Dedifferentiated amniotic fluid mesenchymal stem cell (primary cell): ENCODE data around the gene SENP6.
"Not testable (repeated sequence)": the region's sequence is repeated elsewhere in the genome, so short reads cannot be mapped to it uniquely, and the experiment has no call there.

ENCODE experiments used
- DNase-seq: peaks from one replicate; pipeline ENCODE4 v3.0.0-alpha.2; 2016; ENCODE audit errors: extremely low spot score

SENP6 gene

GRCh38 chr6:75601304-75602245 lies at the start of gene SENP6:
Gene SENP6 (plus strand): TSS chr6:75601880. CDS start chr6:75602525, 645 bp downstream.
- DNase-seq: peak; percentile 54

- no peak for DNase-seq
Observed at GRCh38 chr6:75556240-75556639, 45.4 kb upstream of the SENP6 start.

GRCh38 chr6:75557068-75557467 lies 44.6 kb upstream of the SENP6 start:
- no peak for DNase-seq

GRCh38 chr6:75563032-75563431 lies 38.6 kb upstream of the SENP6 start:
- no peak for DNase-seq

- DNase-seq: no peak
Observed at GRCh38 chr6:75566137-75566767, 35.4 kb upstream of the SENP6 start.

GRCh38 chr6:75568100-75568499 lies 33.6 kb upstream of the SENP6 start:
- DNase-seq: no peak

- DNase-seq: no peak
Observed at GRCh38 chr6:75568965-75569364, 32.7 kb upstream of the SENP6 start.

- DNase-seq: peak; percentile 40
Observed at GRCh38 chr6:75570671-75571070, 31.0 kb upstream of the SENP6 start.

GRCh38 chr6:75572072-75572471 lies 29.6 kb upstream of the SENP6 start:
- no peak for DNase-seq

- DNase-seq: no peak
Observed at GRCh38 chr6:75579951-75580350, 21.7 kb upstream of the SENP6 start.

GRCh38 chr6:75581231-75581630 lies 20.4 kb upstream of the SENP6 start:
- DNase-seq: no peak

GRCh38 chr6:75584552-75584951 lies 17.1 kb upstream of the SENP6 start:
- not testable (repeated sequence) for DNase-seq

- DNase-seq: no peak
Observed at GRCh38 chr6:75588948-75589347, 12.7 kb upstream of the SENP6 start.

GRCh38 chr6:75590370-75590769 lies 11.3 kb upstream of the SENP6 start:
- no peak for DNase-seq

GRCh38 chr6:75596380-75596779 lies 5.3 kb upstream of the SENP6 start:
- DNase-seq: not testable (repeated sequence)

GRCh38 chr6:75600768-75601167 lies 912 bp upstream of the SENP6 start:
- DNase-seq: no peak

GRCh38 chr6:75602246-75603105 lies 796 bp downstream of the SENP6 start:
- no peak for DNase-seq

- no peak for DNase-seq
Observed at GRCh38 chr6:75603106-75603420, 1.4 kb downstream of the SENP6 start.

- no peak for DNase-seq
Observed at GRCh38 chr6:75604294-75604693, 2.6 kb downstream of the SENP6 start.

- no peak for DNase-seq
Observed at GRCh38 chr6:75605635-75606034, 4.0 kb downstream of the SENP6 start.

- DNase-seq: no peak
Observed at GRCh38 chr6:75608304-75608703, 6.6 kb downstream of the SENP6 start.

GRCh38 chr6:75608956-75609533 lies 7.4 kb downstream of the SENP6 start:
- DNase-seq: no peak
